A673 (cell line): ENCODE data around the gene GNRHR. TPM values are rescaled to one million over a fixed set of nuclear protein-coding genes. Genes with fewer than 3 reads are reported as not detected.

Experiments used
- BruUV-seq: library from RNA; stranded (reverse); fragments of 400-500 nt; replicated peaks from 2 replicates; lab custom pipeline; 2021; lab: Mats Ljungman, UMichigan
- CTCF ChIA-PET: fragments of 300-600 bp; sonication (Branson Sonifier 250); formaldehyde crosslinking; loops from one replicate; lab custom pipeline; 2022; ENCODE audit warnings: antibody characterized with exemption; lab: Charles Lee
- POLR2A ChIA-PET: fragments of 300-600 bp; sonication (Branson Sonifier 250); formaldehyde crosslinking; loops from one replicate; lab custom pipeline; 2022; ENCODE audit warnings: antibody characterized with exemption; ENCODE audit not compliant: low non-redundant PET; lab: Charles Lee
- DNase-seq: peaks from one replicate; pipeline ENCODE4 v3.0.0-alpha.2; 2015; ENCODE audit warnings: low spot score
- H3K27ac ChIP-seq: fragments of 200-600 bp; sonication (generic); 2 replicates; pipeline ENCODE4 v1.5.1; 2016; ENCODE audit warnings: mixed run types, low read depth, mild to moderate bottlenecking, mixed read lengths, antibody characterized with exemption, low read length; ENCODE audit not compliant: poor library complexity, severe bottlenecking
- H3K27me3 ChIP-seq: fragments of 200-600 bp; sonication (generic); replicated peaks from 2 replicates; pipeline ENCODE4 v1.6.1; 2017; ENCODE audit warnings: mixed run types, low read depth, mild to moderate bottlenecking, mixed read lengths, antibody characterized with exemption, low read length; ENCODE audit not compliant: insufficient read depth, poor library complexity
- H3K36me3 ChIP-seq: fragments of 200-600 bp; sonication (generic); 2 replicates; pipeline ENCODE4 v1.6.1; 2016; ENCODE audit warnings: mixed run types, mild to moderate bottlenecking, mixed read lengths, antibody characterized with exemption, low read length; ENCODE audit not compliant: insufficient read depth, poor library complexity, severe bottlenecking
- H3K4me1 ChIP-seq: fragments of 200-600 bp; sonication (generic); 2 replicates; pipeline ENCODE4 v1.6.1; 2017; ENCODE audit warnings: mixed run types, mild to moderate bottlenecking, mixed read lengths, antibody characterized with exemption, low read length; ENCODE audit not compliant: insufficient read depth, poor library complexity, severe bottlenecking
- H3K4me3 ChIP-seq: fragments of 200-600 bp; sonication (generic); 2 replicates; pipeline ENCODE4 v1.5.1; 2016; ENCODE audit warnings: low read depth, mixed run types, mild to moderate bottlenecking, mixed read lengths, low read length; ENCODE audit not compliant: poor library complexity, severe bottlenecking
- H3K9me3 ChIP-seq: fragments of 200-600 bp; sonication (generic); 2 replicates; pipeline ENCODE4 v1.6.1; 2016; ENCODE audit warnings: mixed run types, low read depth, mild to moderate bottlenecking, mixed read lengths, antibody characterized with exemption, low read length; ENCODE audit not compliant: poor library complexity, severe bottlenecking
- EZH2 ChIP-seq: fragments of 200-600 bp; sonication (generic); IDR thresholded peaks from 2 replicates; pipeline ENCODE4 v1.6.1; 2017; ENCODE audit warnings: borderline replicate concordance, low read depth, mild to moderate bottlenecking, mixed read lengths, antibody characterized with exemption, low read length; ENCODE audit not compliant: poor library complexity, severe bottlenecking
- intact Hi-C: fragments of 100-400 bp; cut with micrococcal nuclease; formaldehyde crosslinking; loops from one replicate; pipeline ENCODE4 v1.10.0; 2022; ENCODE audit not compliant: unreplicated experiment
- total RNA-seq: library from RNA; stranded (reverse); gene quantifications from 2 replicates; pipeline ENCODE4 v1.2.3, GENCODE V29; 2021
- TF ChIP-seq, protein P1 (sequence below): fragments of 300-800, 200-600 bp; sonication (generic); conservative IDR thresholded peaks from 2 replicates; pipeline ENCODE4 v1.5.1; 2017; ENCODE audit warnings: low read depth, mild to moderate bottlenecking, antibody characterized with exemption, low read length, moderate library complexity, mixed read lengths

The GNRHR gene
- total RNA-seq, 1 experiment from 2014 or later, result not detected

DNA sequence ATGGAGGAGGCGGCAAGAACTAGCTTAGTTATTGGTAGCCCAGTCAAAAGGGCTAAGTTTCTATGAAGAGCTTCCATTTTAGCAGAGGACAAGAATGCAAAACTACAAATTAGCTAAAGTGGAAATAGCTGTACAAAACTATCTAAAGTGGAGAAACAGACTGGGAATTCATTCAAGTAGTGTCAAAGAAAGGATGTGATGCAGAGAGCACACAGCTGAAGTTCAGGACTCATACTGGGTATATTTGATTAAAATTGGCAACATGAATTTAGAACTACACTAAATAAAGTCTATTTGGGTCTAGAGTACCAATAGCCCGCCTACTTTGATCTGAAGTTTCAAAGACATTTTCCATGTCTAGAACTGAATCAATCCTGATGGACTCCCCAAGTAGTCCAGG lies 33.1 kb upstream of the GNRHR start:
- TF ChIP-seq, protein P1, sequence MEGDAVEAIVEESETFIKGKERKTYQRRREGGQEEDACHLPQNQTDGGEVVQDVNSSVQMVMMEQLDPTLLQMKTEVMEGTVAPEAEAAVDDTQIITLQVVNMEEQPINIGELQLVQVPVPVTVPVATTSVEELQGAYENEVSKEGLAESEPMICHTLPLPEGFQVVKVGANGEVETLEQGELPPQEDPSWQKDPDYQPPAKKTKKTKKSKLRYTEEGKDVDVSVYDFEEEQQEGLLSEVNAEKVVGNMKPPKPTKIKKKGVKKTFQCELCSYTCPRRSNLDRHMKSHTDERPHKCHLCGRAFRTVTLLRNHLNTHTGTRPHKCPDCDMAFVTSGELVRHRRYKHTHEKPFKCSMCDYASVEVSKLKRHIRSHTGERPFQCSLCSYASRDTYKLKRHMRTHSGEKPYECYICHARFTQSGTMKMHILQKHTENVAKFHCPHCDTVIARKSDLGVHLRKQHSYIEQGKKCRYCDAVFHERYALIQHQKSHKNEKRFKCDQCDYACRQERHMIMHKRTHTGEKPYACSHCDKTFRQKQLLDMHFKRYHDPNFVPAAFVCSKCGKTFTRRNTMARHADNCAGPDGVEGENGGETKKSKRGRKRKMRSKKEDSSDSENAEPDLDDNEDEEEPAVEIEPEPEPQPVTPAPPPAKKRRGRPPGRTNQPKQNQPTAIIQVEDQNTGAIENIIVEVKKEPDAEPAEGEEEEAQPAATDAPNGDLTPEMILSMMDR, result no peak
- no peak for TF ChIP-seq EZH2
- ChIA-PET POLR2A (no interaction called here), CTCF (no interaction called here)
- BruUV-seq, result no TSS peak
- H3K9me3 ChIP-seq, result no peaks in the 10 kb centered on the region
- no peak overlapping the region for H3K4me3 ChIP-seq
- H3K36me3 ChIP-seq, result no peaks in the 10 kb centered on the region
- no peak overlapping the region for H3K27ac ChIP-seq
- DNase-seq, result no peak
- no peaks in the 10 kb centered on the region for H3K4me1 ChIP-seq
- H3K27me3 ChIP-seq, result no peaks in the 10 kb centered on the region
- intact Hi-C loops, result no loop called here

DNA sequence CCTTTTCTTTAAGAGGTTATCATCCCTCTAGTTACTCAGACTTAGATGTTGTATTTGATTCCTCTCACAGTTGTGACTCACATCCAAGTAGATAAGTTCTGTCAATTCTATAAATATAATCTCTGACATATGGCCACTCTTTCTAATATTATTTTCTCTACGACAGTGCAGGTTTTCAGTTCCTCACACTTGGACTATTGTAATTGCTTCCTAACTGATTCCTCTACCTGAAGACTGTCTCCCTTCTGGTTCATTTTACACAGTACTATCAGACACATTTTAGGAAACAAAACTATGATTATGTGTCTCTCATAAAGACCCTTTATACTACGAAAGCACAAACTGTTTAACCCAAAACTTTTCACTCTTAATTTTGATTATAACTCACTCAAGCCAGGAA lies 31.3 kb upstream of the GNRHR start:
- CTCF ChIA-PET, result no interaction called here
- BruUV-seq, result no TSS peak

DNA sequence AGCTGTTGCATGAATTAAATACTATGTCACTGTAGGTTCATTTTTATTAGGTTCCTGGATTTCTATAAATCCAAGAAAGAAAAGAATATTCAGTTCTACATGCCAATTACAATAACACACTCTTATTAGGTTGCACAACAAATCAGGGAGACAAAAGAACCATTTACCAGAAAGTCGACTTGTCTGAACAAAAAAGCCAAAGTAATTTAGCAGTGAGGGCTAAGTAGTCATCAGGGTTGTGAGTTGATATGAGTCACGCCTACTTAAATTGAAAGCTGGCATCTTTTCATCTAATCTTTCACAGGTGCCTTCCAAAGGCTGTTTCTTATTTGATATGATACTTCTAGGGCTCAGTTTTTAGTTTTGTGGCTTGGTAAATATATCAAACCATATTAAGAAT lies 25.4 kb upstream of the GNRHR start:
- ChIA-PET CTCF (no interaction called here), POLR2A (no interaction called here)
- TF ChIP-seq, protein P1, result no peak
- TF ChIP-seq EZH2, result no peak
- H3K4me3 ChIP-seq, result no peak overlapping the region
- intact Hi-C loops, result no loop called here
- no peak overlapping the region for H3K27ac ChIP-seq
- peak; percentile 4 for DNase-seq
- H3K36me3 ChIP-seq, result no peaks in the 10 kb centered on the region
- BruUV-seq, result no TSS peak
- no peaks in the 10 kb centered on the region for H3K27me3 ChIP-seq
- no peaks in the 10 kb centered on the region for H3K4me1 ChIP-seq
- no peaks in the 10 kb centered on the region for H3K9me3 ChIP-seq

More for the DNA sequence above, 31.3 kb upstream of the GNRHR start:
- Histone ChIP-seq H3K9me3 (no peaks in the 10 kb centered on the region), H3K36me3 (no peaks in the 10 kb centered on the region), H3K27ac (no peak overlapping the region), H3K4me3 (no peak overlapping the region), H3K27me3 (no peaks in the 10 kb centered on the region), H3K4me1 (no peaks in the 10 kb centered on the region)
- POLR2A ChIA-PET, result no interaction called here
- no peak for DNase-seq
- TF ChIP-seq, protein P1, result no peak
- TF ChIP-seq EZH2, result no peak
- intact Hi-C loops, result no loop called here
